ENCODE data around the gene DLG2. TPM values are rescaled to one million over a fixed set of nuclear protein-coding genes. Genes with fewer than 3 reads are reported as not detected.

The DLG2 gene
- total RNA-seq, 2 experiments from 2014 or later = 2.0 to 2.1 TPM

DNA sequence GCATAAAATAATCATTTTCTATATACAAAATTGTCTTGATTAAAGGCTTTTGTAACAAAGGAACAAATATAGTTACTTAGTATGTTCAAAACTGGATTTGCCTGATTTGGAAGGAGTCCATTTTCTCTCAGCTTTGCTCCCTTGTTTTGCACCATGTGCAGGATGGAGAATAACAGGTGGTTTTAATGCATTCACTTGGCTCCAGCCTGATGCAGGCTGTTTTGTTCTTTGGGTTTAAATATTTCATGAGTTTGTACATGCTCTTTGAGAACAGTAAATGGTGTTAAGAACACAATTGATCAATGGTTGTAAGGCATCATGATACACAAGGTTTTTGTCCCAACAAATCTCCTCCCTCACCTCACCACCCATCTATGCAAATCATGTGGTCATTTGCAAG, 1454.1 kb downstream of the DLG2 start:
- Histone ChIP-seq H3K36me3 (ENCODE audit: insufficient read depth, low read length) (no peaks in the 10 kb centered on the region), H3K4me3 (ENCODE audit: low read length) (no peak overlapping the region), H3K27me3 (ENCODE audit: control insufficient read depth in 1 of 2, insufficient read depth in 2 of 2, low read length in 2 of 2) (no peaks in the 10 kb centered on the region), H3K27ac (ENCODE audit: low read depth in 1 of 2, low read length in 2 of 2) (no peak overlapping the region), H3K4me1 (ENCODE audit: insufficient read depth, low read length) (no peaks in the 10 kb centered on the region), H3K9me3 (ENCODE audit: control insufficient read depth in 1 of 2, insufficient read depth in 1 of 2, low read length in 2 of 2) (no peaks in the 10 kb centered on the region)
- POLR2A ChIA-PET = no interaction called here
- Mint-ChIP-seq H3K9me3 (peaks cover 10% of the 10 kb centered on the region), H3K36me3 (ENCODE audit: low read depth) (no peaks in the 10 kb centered on the region), H3K4me3 (no peak overlapping the region), H3K27me3 (no peaks in the 10 kb centered on the region), H3K4me1 (ENCODE audit: low read depth) (no peaks in the 10 kb centered on the region), H3K27ac (no peak overlapping the region)
- no peak for DNase-seq
- TF ChIP-seq, protein P1, sequence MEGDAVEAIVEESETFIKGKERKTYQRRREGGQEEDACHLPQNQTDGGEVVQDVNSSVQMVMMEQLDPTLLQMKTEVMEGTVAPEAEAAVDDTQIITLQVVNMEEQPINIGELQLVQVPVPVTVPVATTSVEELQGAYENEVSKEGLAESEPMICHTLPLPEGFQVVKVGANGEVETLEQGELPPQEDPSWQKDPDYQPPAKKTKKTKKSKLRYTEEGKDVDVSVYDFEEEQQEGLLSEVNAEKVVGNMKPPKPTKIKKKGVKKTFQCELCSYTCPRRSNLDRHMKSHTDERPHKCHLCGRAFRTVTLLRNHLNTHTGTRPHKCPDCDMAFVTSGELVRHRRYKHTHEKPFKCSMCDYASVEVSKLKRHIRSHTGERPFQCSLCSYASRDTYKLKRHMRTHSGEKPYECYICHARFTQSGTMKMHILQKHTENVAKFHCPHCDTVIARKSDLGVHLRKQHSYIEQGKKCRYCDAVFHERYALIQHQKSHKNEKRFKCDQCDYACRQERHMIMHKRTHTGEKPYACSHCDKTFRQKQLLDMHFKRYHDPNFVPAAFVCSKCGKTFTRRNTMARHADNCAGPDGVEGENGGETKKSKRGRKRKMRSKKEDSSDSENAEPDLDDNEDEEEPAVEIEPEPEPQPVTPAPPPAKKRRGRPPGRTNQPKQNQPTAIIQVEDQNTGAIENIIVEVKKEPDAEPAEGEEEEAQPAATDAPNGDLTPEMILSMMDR (IDR thresholded peaks at IDR 0.05) = no peak
- intact Hi-C loops (cut with DNase I, micrococcal nuclease) = no loop called here
- CTCF ChIA-PET = no interaction called here
- no peak for ATAC-seq (ENCODE audit: poor library complexity)

DNA sequence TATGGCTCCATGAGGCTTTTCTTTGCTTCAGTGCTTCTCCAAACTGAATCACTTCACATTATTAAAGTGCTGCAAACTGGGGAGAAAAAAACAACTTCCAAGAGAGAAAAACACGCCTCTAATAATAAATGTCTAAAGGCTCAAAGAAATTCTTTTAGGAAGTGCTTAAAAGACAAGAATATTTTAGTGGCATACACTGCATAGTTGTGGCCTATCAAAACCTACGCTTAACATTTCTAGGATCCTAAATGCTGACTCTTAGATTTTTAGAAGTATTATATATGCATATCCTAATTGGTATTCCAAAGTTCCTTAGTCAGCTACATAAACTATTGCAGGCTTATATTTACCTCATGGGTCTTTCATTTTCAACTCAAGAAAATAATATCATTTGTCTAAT, 1462.0 kb downstream of the DLG2 start:
- H3K4me3 Mint-ChIP-seq = no peak overlapping the region
- H3K9me3 Mint-ChIP-seq = peaks cover 18% of the 10 kb centered on the region
- no peaks in the 10 kb centered on the region for H3K4me1 Mint-ChIP-seq (ENCODE audit: low read depth)
- ATAC-seq (ENCODE audit: poor library complexity) (no peak), DNase-seq (no peak)
- CTCF ChIA-PET = no interaction called here
- POLR2A ChIA-PET = no interaction called here
- Histone ChIP-seq H3K27me3 (ENCODE audit: control insufficient read depth in 1 of 2, insufficient read depth in 2 of 2, low read length in 2 of 2) (no peaks in the 10 kb centered on the region), H3K9me3 (ENCODE audit: control insufficient read depth in 1 of 2, insufficient read depth in 1 of 2, low read length in 2 of 2) (peaks cover 0 to 5% of the 10 kb centered on the region in 2 experiments), H3K4me3 (ENCODE audit: low read length) (no peak overlapping the region), H3K27ac (ENCODE audit: low read depth in 1 of 2, low read length in 2 of 2) (no peak overlapping the region), H3K4me1 (ENCODE audit: insufficient read depth, low read length) (no peaks in the 10 kb centered on the region), H3K36me3 (ENCODE audit: insufficient read depth, low read length) (no peaks in the 10 kb centered on the region)
- H3K27ac Mint-ChIP-seq = no peak overlapping the region
- H3K36me3 Mint-ChIP-seq (ENCODE audit: low read depth) = no peaks in the 10 kb centered on the region
- TF ChIP-seq, protein P1 (IDR thresholded peaks at IDR 0.05) = no peak
- intact Hi-C loops (cut with DNase I, micrococcal nuclease) = no loop called here
- H3K27me3 Mint-ChIP-seq = no peaks in the 10 kb centered on the region

DNA sequence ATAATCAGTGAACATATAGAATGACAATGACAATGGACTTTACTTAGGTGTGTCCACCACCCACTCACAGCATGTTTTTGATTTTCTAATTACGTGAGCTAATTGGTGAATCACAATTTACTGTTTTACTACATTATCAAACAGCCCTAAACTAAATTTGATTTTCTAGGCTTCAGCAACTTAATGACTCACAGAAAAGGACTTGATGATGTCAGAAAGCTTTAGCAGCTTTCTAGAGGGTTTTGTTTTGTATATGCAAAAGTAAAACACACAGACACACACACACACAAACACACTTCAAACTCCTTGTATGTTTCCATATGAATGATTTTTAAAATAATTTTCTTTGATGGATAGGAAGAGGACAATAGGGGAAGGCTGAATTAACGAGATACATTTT, 1462.4 kb downstream of the DLG2 start:
- Mint-ChIP-seq H3K4me1 (ENCODE audit: low read depth) (no peaks in the 10 kb centered on the region), H3K9me3 (peaks cover 18% of the 10 kb centered on the region), H3K27ac (no peak overlapping the region), H3K36me3 (ENCODE audit: low read depth) (no peaks in the 10 kb centered on the region), H3K27me3 (no peaks in the 10 kb centered on the region), H3K4me3 (no peak overlapping the region)
- intact Hi-C loops (cut with DNase I, micrococcal nuclease) = no loop called here
- DNase-seq = no peak
- Histone ChIP-seq H3K9me3 (ENCODE audit: control insufficient read depth in 1 of 2, insufficient read depth in 1 of 2, low read length in 2 of 2) (peaks cover 0 to 5% of the 10 kb centered on the region in 2 experiments), H3K36me3 (ENCODE audit: insufficient read depth, low read length) (no peaks in the 10 kb centered on the region), H3K4me3 (ENCODE audit: low read length) (no peak overlapping the region), H3K27ac (ENCODE audit: low read depth in 1 of 2, low read length in 2 of 2) (no peak overlapping the region), H3K4me1 (ENCODE audit: insufficient read depth, low read length) (no peaks in the 10 kb centered on the region), H3K27me3 (ENCODE audit: control insufficient read depth in 1 of 2, insufficient read depth in 2 of 2, low read length in 2 of 2) (no peaks in the 10 kb centered on the region)
- ATAC-seq (ENCODE audit: poor library complexity) = no peak
- ChIA-PET POLR2A (no interaction called here), CTCF (no interaction called here)
- TF ChIP-seq, protein P1 (IDR thresholded peaks at IDR 0.05) = no peak
